ENCODE results near the gene RSPH9. TPM values are rescaled to one million over a fixed set of nuclear protein-coding genes. Genes with fewer than 3 reads are reported as not detected.

The RSPH9 gene
- total and polyA plus RNA-seq, 8 donors = 0.32 to 5.6 (median 3.3) TPM

GRCh38 chr6:43703512-43704429 lies 58.9 kb downstream of the RSPH9 start:
- H3K4me1 ChIP-seq = peaks cover 28 to 83% of the 10 kb centered on the region in 2 donors

DNA sequence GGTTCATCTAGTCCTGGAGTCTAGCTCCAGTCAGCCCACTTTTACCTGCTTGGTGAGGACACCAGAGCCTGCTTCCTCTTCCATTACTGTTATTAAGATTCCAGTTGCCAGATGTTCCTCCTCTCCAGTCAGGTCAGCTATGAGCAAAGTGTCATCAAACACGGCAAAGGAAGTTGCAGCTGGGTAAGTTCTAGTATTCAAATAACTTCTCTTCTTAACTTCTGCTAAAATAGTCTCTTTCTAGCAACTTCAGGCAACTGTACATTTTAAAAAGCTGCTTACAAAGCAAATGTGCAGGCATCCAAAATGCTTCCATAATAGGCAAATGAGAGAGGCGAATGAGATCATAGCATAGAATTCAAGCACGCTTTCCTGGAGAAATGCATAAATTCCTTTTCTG lies 61.2 kb downstream of the RSPH9 start:
- ATAC-seq = no peak
- intact Hi-C loops (cut with DNase I) = no loop called here
- H3K4me3 ChIP-seq = no peak overlapping the region
- TF ChIP-seq CTCF (IDR thresholded peaks at IDR 0.05) = no peak
- no peaks in the 10 kb centered on the region for H3K27me3 ChIP-seq
- H3K4me1 ChIP-seq = peaks cover 32 to 79% of the 10 kb centered on the region in 2 donors
- H3K36me3 ChIP-seq = no peaks in the 10 kb centered on the region
- H3K9me3 ChIP-seq = no peaks in the 10 kb centered on the region
- DNase-seq = peak in 2 of 4 donors; percentile 74 to 88
- H3K27ac ChIP-seq = peak overlapping the region; percentile 5 to 78

More at GRCh38 chr6:43703512-43704429, 58.9 kb downstream of the RSPH9 start:
- ATAC-seq (no peak), DNase-seq (no peak)
- no peak for TF ChIP-seq CTCF (IDR thresholded peaks at IDR 0.05)
- Histone ChIP-seq H3K9me3 (no peaks in the 10 kb centered on the region), H3K36me3 (no peaks in the 10 kb centered on the region), H3K27ac (peak overlapping the region; percentile 75 to 77), H3K4me3 (no peak overlapping the region), H3K27me3 (no peaks in the 10 kb centered on the region)
- intact Hi-C loops (cut with DNase I) = no loop called here

- DNase-seq = no peak
- Histone ChIP-seq H3K9me3 (no peaks in the 10 kb centered on the region), H3K36me3 (no peaks in the 10 kb centered on the region), H3K4me3 (no peak overlapping the region), H3K27ac (peak overlapping the region; percentile 5 to 78), H3K27me3 (no peaks in the 10 kb centered on the region), H3K4me1 (peaks cover 31 to 74% of the 10 kb centered on the region in 2 donors)
- intact Hi-C loops (cut with DNase I) = no loop called here
- no peak for TF ChIP-seq CTCF (IDR thresholded peaks at IDR 0.05)
- ATAC-seq = no peak
These were observed 62.0 kb downstream of the RSPH9 start for GRCh38 chr6:43706788-43707187.

GRCh38 chr6:43707269-43707668 lies 62.4 kb downstream of the RSPH9 start:
- no peak for TF ChIP-seq CTCF (IDR thresholded peaks at IDR 0.05)
- DNase-seq = no peak
- no peaks in the 10 kb centered on the region for H3K9me3 ChIP-seq

DNA sequence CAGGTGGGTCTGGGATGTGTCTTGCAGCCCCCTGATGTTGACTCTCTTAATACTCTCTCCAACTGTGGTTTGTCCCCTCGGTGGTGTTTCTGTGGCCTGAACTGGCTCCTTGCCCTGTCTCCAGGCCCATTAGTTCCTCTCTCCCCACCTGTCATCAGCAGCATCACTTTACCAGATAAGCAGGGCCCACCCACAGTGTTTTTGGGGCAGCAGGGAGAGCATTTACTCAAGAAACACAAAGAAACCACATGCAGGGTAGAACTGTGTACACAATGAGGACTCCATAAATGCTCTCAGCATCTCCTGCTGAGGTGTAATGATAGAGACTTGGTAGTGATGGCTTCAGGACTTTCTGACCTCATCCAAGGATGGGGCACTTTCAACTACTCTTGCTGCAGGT lies 62.9 kb downstream of the RSPH9 start:
- Histone ChIP-seq H3K9me3 (no peaks in the 10 kb centered on the region), H3K4me3 (no peak overlapping the region), H3K27me3 (no peaks in the 10 kb centered on the region), H3K27ac (no peak overlapping the region), H3K36me3 (no peaks in the 10 kb centered on the region), H3K4me1 (peaks cover 23 to 66% of the 10 kb centered on the region in 2 donors)
- no peak for TF ChIP-seq CTCF (IDR thresholded peaks at IDR 0.05)
- ATAC-seq (no peak), DNase-seq (no peak)
- intact Hi-C loops (cut with DNase I) = no loop called here

More at GRCh38 chr6:43707269-43707668, 62.4 kb downstream of the RSPH9 start:
- Histone ChIP-seq H3K4me3 (no peak overlapping the region), H3K36me3 (no peaks in the 10 kb centered on the region), H3K27ac (no peak overlapping the region), H3K27me3 (no peaks in the 10 kb centered on the region), H3K4me1 (peaks cover 26 to 69% of the 10 kb centered on the region in 2 donors)
- intact Hi-C loops (cut with DNase I) = no loop called here
- ATAC-seq = no peak
